ENCODE results near the gene EPHB2.

DNA sequence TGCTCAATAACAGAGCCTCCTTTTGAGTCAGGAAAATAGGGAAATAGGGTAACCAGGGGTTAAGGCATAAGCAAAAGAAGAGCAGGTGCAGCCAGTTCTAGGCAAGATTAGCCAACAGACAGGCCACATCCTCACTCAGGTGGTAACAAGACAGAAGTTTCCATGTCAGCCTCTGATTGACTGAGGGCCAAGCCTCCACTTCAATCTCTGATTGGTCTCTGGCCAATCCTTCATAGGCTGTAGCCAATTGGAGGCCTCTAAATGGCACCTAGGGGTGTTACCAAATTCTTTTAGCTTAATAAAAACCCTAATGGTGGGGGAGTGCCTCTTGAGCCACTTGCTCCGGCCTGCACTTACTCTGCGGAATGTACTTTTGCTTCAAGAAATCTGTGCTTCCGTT lies 224.8 kb downstream of the EPHB2 start:
- TF ChIP-seq, protein P1, sequence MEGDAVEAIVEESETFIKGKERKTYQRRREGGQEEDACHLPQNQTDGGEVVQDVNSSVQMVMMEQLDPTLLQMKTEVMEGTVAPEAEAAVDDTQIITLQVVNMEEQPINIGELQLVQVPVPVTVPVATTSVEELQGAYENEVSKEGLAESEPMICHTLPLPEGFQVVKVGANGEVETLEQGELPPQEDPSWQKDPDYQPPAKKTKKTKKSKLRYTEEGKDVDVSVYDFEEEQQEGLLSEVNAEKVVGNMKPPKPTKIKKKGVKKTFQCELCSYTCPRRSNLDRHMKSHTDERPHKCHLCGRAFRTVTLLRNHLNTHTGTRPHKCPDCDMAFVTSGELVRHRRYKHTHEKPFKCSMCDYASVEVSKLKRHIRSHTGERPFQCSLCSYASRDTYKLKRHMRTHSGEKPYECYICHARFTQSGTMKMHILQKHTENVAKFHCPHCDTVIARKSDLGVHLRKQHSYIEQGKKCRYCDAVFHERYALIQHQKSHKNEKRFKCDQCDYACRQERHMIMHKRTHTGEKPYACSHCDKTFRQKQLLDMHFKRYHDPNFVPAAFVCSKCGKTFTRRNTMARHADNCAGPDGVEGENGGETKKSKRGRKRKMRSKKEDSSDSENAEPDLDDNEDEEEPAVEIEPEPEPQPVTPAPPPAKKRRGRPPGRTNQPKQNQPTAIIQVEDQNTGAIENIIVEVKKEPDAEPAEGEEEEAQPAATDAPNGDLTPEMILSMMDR (IDR thresholded peaks at IDR 0.05) = no peak
- no peak for TF ChIP-seq EZH2 (IDR thresholded peaks at IDR 0.05; ENCODE audit: borderline replicate concordance, insufficient read depth, low read depth, low read length, poor library complexity, severe bottlenecking)

Data from B cell (primary cell).